Prostate gland (tissue), 2 donors: ENCODE results near the gene ARSG.

Source experiments
- CTCF ChIP-seq, 4 experiments: fragments of 200-600 bp in 2 of 4; fragments of 450-650 bp in 2 of 4; sonication (generic) in 2 of 4; IDR thresholded peaks; 1 replicate in 3 of 4; 2 replicates in 1 of 4; pipeline ENCODE4 v1.5.1; 2016 to 2019; ENCODE audit warnings: antibody characterized with exemption in 4 of 4, mild to moderate bottlenecking in 2 of 4, moderate library complexity in 2 of 4
- POLR2A ChIP-seq: fragments of 450-650 bp; IDR thresholded peaks from one replicate; pipeline ENCODE4 v1.6.1; 2016; ENCODE audit warnings: antibody characterized with exemption, mild to moderate bottlenecking
- POLR2AphosphoS5 ChIP-seq: sonication (generic); formaldehyde crosslinking; IDR thresholded peaks from one replicate; pipeline ENCODE4 v1.6.1; 2017; ENCODE audit warnings: antibody characterized with exemption

GRCh38 chr17:68356949-68357455, 65.7 kb downstream of the ARSG start:
- TF ChIP-seq CTCF (IDR thresholded peaks at IDR 0.05) (no peak), POLR2A (no peak), POLR2AphosphoS5 (no peak)
